H1 (cell line): ENCODE results near the gene UNK. TPM values are rescaled to one million over a fixed set of nuclear protein-coding genes. Genes with fewer than 3 reads are reported as not detected.

ENCODE experiments used
- CTCF ChIA-PET: fragments of 300-600 bp; sonication (Branson Sonifier 250); formaldehyde crosslinking; loops from one replicate; lab custom pipeline; 2021; ENCODE audit not compliant: partially characterized antibody; lab: Charles Lee
- POLR2A ChIA-PET: fragments of 300-600 bp; sonication (Branson Sonifier 250); formaldehyde crosslinking; loops from one replicate; lab custom pipeline; 2021; ENCODE audit warnings: inconsistent platforms; ENCODE audit not compliant: partially characterized antibody; lab: Charles Lee
- DNase-seq, 2 experiments: peaks; one replicate each; pipeline versions ENCODE4 v3.0.0 to v3.0.0-alpha.2; 2010 to 2022; ENCODE audit warnings: low spot score in 2 of 2, low read depth in 1 of 2, mixed read lengths in 1 of 2
- FAIRE-seq: peaks from 2 replicates; lab custom pipeline; 2011; peaks lifted over from hg19 to GRCh38; lab: Jason Lieb, UNC
- H2AFZ ChIP-seq: 2 replicates; pipeline ENCODE4 v1.8.1; 2012; ENCODE audit warnings: low read length, inconsistent platforms
- H2AK5ac ChIP-seq: 2 replicates; pipeline ENCODE4 v1.6.1; 2013; ENCODE audit warnings: low read depth, low read length
- H2BK120ac ChIP-seq: replicated peaks from 2 replicates; pipeline ENCODE3; 2013; ENCODE audit warnings: low read depth, low read length, inconsistent platforms
- H2BK12ac ChIP-seq: 2 replicates; pipeline ENCODE4 v1.6.1; 2013; ENCODE audit warnings: low read depth, low read length
- H2BK15ac ChIP-seq: 2 replicates; pipeline ENCODE4 v1.6.1; 2013; ENCODE audit warnings: low read length
- H2BK20ac ChIP-seq: 2 replicates; pipeline ENCODE4 v1.6.1; 2013; ENCODE audit warnings: low read length
- H2BK5ac ChIP-seq: 2 replicates; pipeline ENCODE4 v1.6.1; 2013; ENCODE audit warnings: low read depth, low read length
- H3K14ac ChIP-seq: 2 replicates; pipeline ENCODE4 v1.6.1; 2013; ENCODE audit warnings: inconsistent platforms; ENCODE audit not compliant: insufficient read length
- H3K18ac ChIP-seq: 2 replicates; pipeline ENCODE4 v1.6.1; 2013; ENCODE audit warnings: low read length; ENCODE audit errors: extremely low read depth
- H3K23ac ChIP-seq: 2 replicates; pipeline ENCODE4 v1.6.1; 2013; ENCODE audit warnings: inconsistent platforms; ENCODE audit not compliant: insufficient read length
- H3K23me2 ChIP-seq: 2 replicates; pipeline ENCODE4 v1.6.1; 2013; ENCODE audit warnings: low read depth, low read length
- H3K27ac ChIP-seq: 2 replicates; pipeline ENCODE4 v1.6.1; 2011; ENCODE audit warnings: low read depth, low read length, inconsistent platforms
- H3K27me3 ChIP-seq, 4 experiments: replicated peaks in 1 of 4; 1 replicate in 1 of 4; 2 replicates in 3 of 4; pipeline versions ENCODE4 v1.6.1 to v1.8.1; 2011 to 2013; ENCODE audit warnings: low read length in 3 of 4, mild to moderate bottlenecking in 3 of 4, inconsistent platforms in 2 of 4, mixed read lengths in 2 of 4, moderate library complexity in 1 of 4; ENCODE audit not compliant: control insufficient read depth in 3 of 4, insufficient read depth in 3 of 4; ENCODE audit errors: extremely low read depth in 1 of 4
- H3K36me3 ChIP-seq, 4 experiments: 2 replicates each; pipeline versions ENCODE4 v1.6.1 to v1.8.1; 2011 to 2013; ENCODE audit warnings: mild to moderate bottlenecking in 4 of 4, low read length in 3 of 4, moderate library complexity in 2 of 4, control low read depth in 1 of 4, inconsistent platforms in 1 of 4; ENCODE audit not compliant: insufficient read depth in 4 of 4, control insufficient read depth in 2 of 4
- H3K4ac ChIP-seq: replicated peaks from 2 replicates; pipeline ENCODE3; 2013; ENCODE audit warnings: low read length, low read depth, mixed read lengths, inconsistent platforms; ENCODE audit not compliant: insufficient read length
- H3K4me1 ChIP-seq, 4 experiments: replicated peaks in 1 of 4; 1 replicate in 1 of 4; 2 replicates in 3 of 4; pipeline versions ENCODE4 v1.6.1 to v1.8.1; 2011 to 2013; ENCODE audit warnings: low read length in 3 of 4, inconsistent platforms in 2 of 4, mixed read lengths in 1 of 4; ENCODE audit not compliant: insufficient read depth in 4 of 4, control insufficient read depth in 3 of 4
- H3K4me2 ChIP-seq, 2 experiments: 2 replicates each; pipeline versions ENCODE4 v1.6.1 to v1.8.1; 2011 to 2013; ENCODE audit warnings: low read depth in 2 of 2, low read length in 2 of 2, control low read depth in 1 of 2, inconsistent platforms in 1 of 2, mild to moderate bottlenecking in 1 of 2; ENCODE audit not compliant: insufficient read depth in 1 of 2
- H3K4me3 ChIP-seq, 4 experiments: fragments of 200-600, 300-600 bp in 1 of 4; sonication (generic), shearing (Covaris generic), sonication (Bioruptor Twin) in 1 of 4; 2 replicates each; pipeline versions ENCODE4 v1.5.1 to v1.8.1; 2011 to 2016; ENCODE audit warnings: low read length in 4 of 4, low read depth in 3 of 4, control low read depth in 2 of 4, inconsistent platforms in 2 of 4, mild to moderate bottlenecking in 2 of 4, mixed read lengths in 1 of 4, moderate library complexity in 1 of 4; ENCODE audit not compliant: insufficient read depth in 2 of 4; ENCODE audit errors: extremely low read depth in 1 of 4
- H3K56ac ChIP-seq: replicated peaks from 2 replicates; pipeline ENCODE3; 2013; ENCODE audit warnings: low read depth, mild to moderate bottlenecking, mixed read lengths, low read length, inconsistent platforms; ENCODE audit not compliant: insufficient read length
- H3K79me1 ChIP-seq: 2 replicates; pipeline ENCODE4 v1.6.1; 2013; ENCODE audit warnings: low read depth, low read length, control low read depth
- H3K79me2 ChIP-seq, 2 experiments: 2 replicates each; pipeline versions ENCODE4 v1.6.1 to v1.8.1; 2012 to 2013; ENCODE audit warnings: low read length in 2 of 2, mild to moderate bottlenecking in 2 of 2, inconsistent platforms in 1 of 2; ENCODE audit not compliant: insufficient read depth in 2 of 2, control insufficient read depth in 1 of 2
- H3K9ac ChIP-seq, 4 experiments: replicated peaks in 1 of 4; 1 replicate in 1 of 4; 2 replicates in 3 of 4; pipeline versions ENCODE4 v1.6.1 to v1.8.1; 2011 to 2013; ENCODE audit warnings: low read depth in 3 of 4, low read length in 3 of 4, control low read depth in 2 of 4, mild to moderate bottlenecking in 2 of 4, moderate library complexity in 2 of 4, inconsistent platforms in 1 of 4; ENCODE audit errors: extremely low read depth in 1 of 4
- H3K9me3 ChIP-seq, 2 experiments: 2 replicates each; pipeline versions ENCODE4 v1.6.1 to v1.8.1; 2012 to 2013; ENCODE audit warnings: mild to moderate bottlenecking in 2 of 2, moderate library complexity in 2 of 2, control low read depth in 1 of 2, inconsistent platforms in 1 of 2, low read depth in 1 of 2, low read length in 1 of 2, mixed read lengths in 1 of 2; ENCODE audit not compliant: insufficient read depth in 2 of 2
- H4K20me1 ChIP-seq, 2 experiments: replicated peaks in 1 of 2; 2 replicates each; pipeline versions ENCODE3 to v1.8.1; 2011 to 2013; ENCODE audit warnings: inconsistent platforms in 2 of 2, low read length in 2 of 2, mild to moderate bottlenecking in 1 of 2; ENCODE audit not compliant: insufficient read depth in 2 of 2, control insufficient read depth in 1 of 2
- H4K5ac ChIP-seq: 2 replicates; pipeline ENCODE4 v1.6.1; 2013; ENCODE audit warnings: low read length, low read depth, mixed read lengths, inconsistent platforms; ENCODE audit not compliant: insufficient read length
- H4K8ac ChIP-seq: 2 replicates; pipeline ENCODE4 v1.8.0; 2013; ENCODE audit warnings: mild to moderate bottlenecking, moderate library complexity, low read length, inconsistent platforms; ENCODE audit not compliant: insufficient read depth; ENCODE audit errors: extremely low read depth
- H4K91ac ChIP-seq: replicated peaks from 2 replicates; pipeline ENCODE3; 2013; ENCODE audit warnings: low read length, mixed read lengths, inconsistent platforms; ENCODE audit not compliant: insufficient read length
- POU5F1 ChIP-seq: IDR thresholded peaks from 2 replicates; pipeline ENCODE4 v1.6.1; 2011; ENCODE audit warnings: low read depth, mild to moderate bottlenecking, low read length, moderate library complexity
- TCF12 ChIP-seq: IDR thresholded peaks from 2 replicates; pipeline ENCODE4 v1.6.1; 2011; ENCODE audit warnings: low read depth, mild to moderate bottlenecking, low read length
- WGBS, 2 experiments: shearing (Covaris generic) in 1 of 2; methylation state at CpG; one replicate each; pipeline versions ENCODE4 v1.1.6 to v1.1.7; 2013 to 2015; ENCODE audit warnings: low lambda C conversion rate in 2 of 2, mixed read lengths in 2 of 2, inconsistent platforms in 1 of 2, low coverage in 1 of 2, missing lambda C conversion rate in 1 of 2; ENCODE audit not compliant: insufficient replicate concordance in 2 of 2, insufficient coverage in 1 of 2, insufficient read length in 1 of 2; ENCODE audit errors: extremely low coverage in 1 of 2, missing lambda C conversion rate in 1 of 2; 5-methylcytosine and 5-hydroxymethylcytosine counted together
- polyA plus RNA-seq, 7 experiments: library from polyadenylated mRNA; depleted of rRNA in 3 of 7; stranded (reverse) in 5 of 7; unstranded in 2 of 7; fragments of >200 nt in 5 of 7; fragments of 200-250 nt in 2 of 7; gene quantifications; 1 replicate in 5 of 7; 2 replicates in 1 of 7; 4 replicates in 1 of 7; pipeline versions ENCODE4 v1.2.1 to v1.2.3, GENCODE V29; 2011 to 2013; ENCODE audit warnings: missing spikeins in 2 of 7, mixed read lengths in 2 of 7
- total RNA-seq: library from RNA; stranded (reverse); fragmentation: NEBNext Ultra II Directional; extraction: Animal tissue kit (Norgen Biotek cat#: 25700); gene quantifications from 2 replicates; pipeline ENCODE4 v1.2.1, GENCODE V29; 2021
- TF ChIP-seq, protein P1 (sequence below): IDR thresholded peaks from 2 replicates; pipeline ENCODE4 v1.6.1; 2012; ENCODE audit warnings: inconsistent platforms

Gene UNK
- total and polyA plus RNA-seq, 2 of the 8 experiments (the other 6 are each of a cell fraction or from before 2014, with no cell fraction given) = 24.2 to 33.3 TPM

GRCh38 chr17:75751676-75752404, 32.8 kb upstream of the UNK start:
- no peak overlapping the region for H2AK5ac ChIP-seq
- H3K9me3 ChIP-seq = no peaks in the 10 kb centered on the region
- H3K14ac ChIP-seq = no peak overlapping the region
- 91% methylated on average over 24 of the region's 24 CpGs; no CpG with 5 or more reads in 1 of the 2 experiments for WGBS, 2 experiments
- no peak overlapping the region for H4K5ac ChIP-seq
- DNase-seq (no peak), FAIRE-seq (no peak)
- no peak overlapping the region for H3K4me2 ChIP-seq
- no peaks in the 10 kb centered on the region for H3K79me2 ChIP-seq
- no peaks in the 10 kb centered on the region for H3K36me3 ChIP-seq
- no peak overlapping the region for H3K18ac ChIP-seq
- no peak overlapping the region for H2BK12ac ChIP-seq
- H4K91ac ChIP-seq = no peak overlapping the region
- no peak overlapping the region for H3K23ac ChIP-seq
- no peak overlapping the region for H3K56ac ChIP-seq
- no peaks in the 10 kb centered on the region for H3K79me1 ChIP-seq
- H3K9ac ChIP-seq = no peak overlapping the region
- no peak overlapping the region for H2BK5ac ChIP-seq
- H3K27ac ChIP-seq = no peak overlapping the region
- no peak overlapping the region for H3K4ac ChIP-seq
- H4K20me1 ChIP-seq = peaks cover 0 to 5% of the 10 kb centered on the region in 2 experiments
- H2BK20ac ChIP-seq = no peak overlapping the region
- H3K27me3 ChIP-seq = peaks cover 0 to 2% (median 0%) of the 10 kb centered on the region in 4 experiments; a peak in 1 of 7 replicates
- ChIA-PET CTCF (interaction anchor here (1.2 to 19.5 kb wide), 18 partner anchors 10 to 135 kb away, joined by 4 to 359 read pairs (median 48); partner anchors contain the start of genes GALK1, ITGB4, SMIM5 and UNK), POLR2A (interaction anchor here (1.0 to 15.1 kb wide), 3 partner anchors 13 to 119 kb away, joined by 3 to 425 read pairs (median 3); partner anchors contain the start of gene SMIM5)
- H4K8ac ChIP-seq = no peak overlapping the region
- TF ChIP-seq TCF12 (no peak), POU5F1 (no peak)
- TF ChIP-seq, protein P1, sequence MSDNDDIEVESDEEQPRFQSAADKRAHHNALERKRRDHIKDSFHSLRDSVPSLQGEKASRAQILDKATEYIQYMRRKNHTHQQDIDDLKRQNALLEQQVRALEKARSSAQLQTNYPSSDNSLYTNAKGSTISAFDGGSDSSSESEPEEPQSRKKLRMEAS = no peak
- no peak overlapping the region for H2AFZ ChIP-seq
- H3K4me1 ChIP-seq = peaks cover 0 to 5% (median 3%) of the 10 kb centered on the region in 4 experiments; a peak in 4 of 7 replicates
- H3K23me2 ChIP-seq = no peaks in the 10 kb centered on the region; the same call in 1 of the 2 replicates
- no peak overlapping the region for H3K4me3 ChIP-seq
- no peak overlapping the region for H2BK120ac ChIP-seq
- no peak overlapping the region for H2BK15ac ChIP-seq
